Stimulated activated CD8-positive, alpha-beta memory T cell treated with anti-CD3 and anti-CD28 coated beads, Interleukin-4, amount 100 ng/mL, for 1 hour (primary cell): Measurements from ENCODE around the gene TXNDC2.
"Not testable (repeated sequence)": the region's sequence is repeated elsewhere in the genome, so short reads cannot be mapped to it uniquely, and the experiment has no call there.

Experiments
- DNase-seq, 2 donors: peaks; one replicate each; pipeline ENCODE4 v3.0.0-alpha.2; 2020; ENCODE audit warnings: low read depth in 2 of 2, low spot score in 1 of 2

The TXNDC2 gene

GRCh38 chr18:9885170-9886004 lies at the start of gene TXNDC2:
Gene TXNDC2, plus strand, starts transcription at chr18:9885973. Its CDS starts 708 bp downstream, at chr18:9886681.
- DNase-seq: no peak

- no peak for DNase-seq
Observed at GRCh38 chr18:9838144-9838877, 47.5 kb upstream of the TXNDC2 start.

GRCh38 chr18:9839211-9839610 lies 46.6 kb upstream of the TXNDC2 start:
- no peak for DNase-seq

GRCh38 chr18:9839853-9840252 lies 45.9 kb upstream of the TXNDC2 start:
- no peak for DNase-seq

GRCh38 chr18:9841752-9842151 lies 44.0 kb upstream of the TXNDC2 start:
- no peak for DNase-seq

- no peak for DNase-seq
Observed at GRCh38 chr18:9842448-9842847, 43.3 kb upstream of the TXNDC2 start.

GRCh38 chr18:9845256-9845655 lies 40.5 kb upstream of the TXNDC2 start:
- DNase-seq: no peak

- DNase-seq: no peak
Observed at GRCh38 chr18:9846162-9846925, 39.4 kb upstream of the TXNDC2 start.

GRCh38 chr18:9848170-9848879 lies 37.4 kb upstream of the TXNDC2 start:
- no peak for DNase-seq

- DNase-seq: no peak
Observed at GRCh38 chr18:9849407-9850283, 36.1 kb upstream of the TXNDC2 start.

GRCh38 chr18:9850309-9850708 lies 35.5 kb upstream of the TXNDC2 start:
- no peak for DNase-seq

GRCh38 chr18:9851511-9851910 lies 34.3 kb upstream of the TXNDC2 start:
- DNase-seq: no peak

GRCh38 chr18:9852266-9853081 lies 33.3 kb upstream of the TXNDC2 start:
- no peak for DNase-seq

- no peak for DNase-seq
Observed at GRCh38 chr18:9854801-9855676, 30.7 kb upstream of the TXNDC2 start.

- no peak for DNase-seq
Observed at GRCh38 chr18:9855681-9856080, 30.1 kb upstream of the TXNDC2 start.

GRCh38 chr18:9856092-9856491 lies 29.7 kb upstream of the TXNDC2 start:
- DNase-seq: no peak

- DNase-seq: not testable (repeated sequence)
Observed at GRCh38 chr18:9857479-9857998, 28.2 kb upstream of the TXNDC2 start.

GRCh38 chr18:9858642-9859041 lies 27.1 kb upstream of the TXNDC2 start:
- DNase-seq: no peak
